T-helper 1 cell treated with Interleukin-12 subunit alpha and Interleukin-12 subunit beta and Interleukin-4 antibody, amounts not matched to agents 30 μg/mL and 1 μg/mL, for 36 hours (primary cell): ENCODE data around the gene CEP295NL.
"Not testable (repeated sequence)": the region's sequence is repeated elsewhere in the genome, so short reads cannot be mapped to it uniquely, and the experiment has no call there.

Experiments used
- H3K27ac Mint-ChIP-seq: one replicate; pipeline ENCODE4 v1.8.0; 2021; ENCODE audit warnings: mild to moderate bottlenecking, mixed read lengths
- H3K27me3 Mint-ChIP-seq: one replicate; pipeline ENCODE4 v1.8.0; 2021; ENCODE audit warnings: low read depth, mixed read lengths
- H3K36me3 Mint-ChIP-seq: one replicate; pipeline ENCODE4 v1.8.0; 2021; ENCODE audit warnings: low read depth, mixed read lengths
- H3K4me1 Mint-ChIP-seq: one replicate; pipeline ENCODE4 v1.8.0; 2021; ENCODE audit warnings: low read depth, mixed read lengths
- H3K4me3 Mint-ChIP-seq: one replicate; pipeline ENCODE4 v1.8.0; 2021; ENCODE audit warnings: mild to moderate bottlenecking, moderate library complexity, mixed read lengths
- H3K9me3 Mint-ChIP-seq: one replicate; pipeline ENCODE4 v1.8.0; 2021; ENCODE audit warnings: mixed read lengths

CEP295NL gene

GRCh38 chr17:78878871-78879527, 24.0 kb downstream of the CEP295NL start:
- Mint-ChIP-seq H3K4me3 (peak overlapping the region; percentile 38), H3K36me3 (no peaks in the 10 kb centered on the region)

GRCh38 chr17:78878261-78878660, 24.7 kb downstream of the CEP295NL start:
- H3K27me3 Mint-ChIP-seq, result peaks cover 25% of the 10 kb centered on the region
- H3K36me3 Mint-ChIP-seq, result no peaks in the 10 kb centered on the region
- peaks cover 18% of the 10 kb centered on the region for H3K4me1 Mint-ChIP-seq
- H3K9me3 Mint-ChIP-seq, result no peaks in the 10 kb centered on the region
- H3K4me3 Mint-ChIP-seq, result peak overlapping the region; percentile 16
- peak overlapping the region; percentile 73 for H3K27ac Mint-ChIP-seq

More at GRCh38 chr17:78878871-78879527, 24.0 kb downstream of the CEP295NL start:
- Mint-ChIP-seq H3K27ac (peak overlapping the region; percentile 73), H3K27me3 (peaks cover 25% of the 10 kb centered on the region), H3K4me1 (peaks cover 18% of the 10 kb centered on the region), H3K9me3 (no peaks in the 10 kb centered on the region)

GRCh38 chr17:78876954-78877517, 26.0 kb downstream of the CEP295NL start:
- H3K27ac Mint-ChIP-seq, H3K36me3 Mint-ChIP-seq, H3K4me3 Mint-ChIP-seq, H3K9me3 Mint-ChIP-seq: not testable (repeated sequence)
- H3K27me3 Mint-ChIP-seq, result peaks cover 21% of the 10 kb centered on the region
- peaks cover 14% of the 10 kb centered on the region for H3K4me1 Mint-ChIP-seq

GRCh38 chr17:78876094-78876597, 26.9 kb downstream of the CEP295NL start:
- Mint-ChIP-seq H3K4me3 (no peak overlapping the region), H3K4me1 (peaks cover 14% of the 10 kb centered on the region), H3K9me3 (no peaks in the 10 kb centered on the region), H3K27ac (no peak overlapping the region), H3K36me3 (no peaks in the 10 kb centered on the region), H3K27me3 (peaks cover 21% of the 10 kb centered on the region)

- Mint-ChIP-seq H3K9me3 (no peaks in the 10 kb centered on the region), H3K27me3 (peaks cover 21% of the 10 kb centered on the region), H3K27ac (no peak overlapping the region), H3K36me3 (no peaks in the 10 kb centered on the region), H3K4me3 (no peak overlapping the region), H3K4me1 (peaks cover 14% of the 10 kb centered on the region)
Measured at GRCh38 chr17:78875363-78876093, 27.5 kb downstream of the CEP295NL start.

- H3K4me3 Mint-ChIP-seq, result no peak overlapping the region
- H3K27ac Mint-ChIP-seq, result no peak overlapping the region
- peaks cover under 1% of the 10 kb centered on the region for H3K4me1 Mint-ChIP-seq
- no peaks in the 10 kb centered on the region for H3K9me3 Mint-ChIP-seq
- peaks cover 16% of the 10 kb centered on the region for H3K27me3 Mint-ChIP-seq
- H3K36me3 Mint-ChIP-seq, result no peaks in the 10 kb centered on the region
Measured at GRCh38 chr17:78873519-78874340, 29.3 kb downstream of the CEP295NL start.

GRCh38 chr17:78872486-78872885, 30.5 kb downstream of the CEP295NL start:
- H3K36me3 Mint-ChIP-seq, result no peaks in the 10 kb centered on the region
- peaks cover 15% of the 10 kb centered on the region for H3K27me3 Mint-ChIP-seq
- no peaks in the 10 kb centered on the region for H3K9me3 Mint-ChIP-seq
- H3K27ac Mint-ChIP-seq, result no peak overlapping the region
- H3K4me1 Mint-ChIP-seq, result no peaks in the 10 kb centered on the region
- no peak overlapping the region for H3K4me3 Mint-ChIP-seq

- Mint-ChIP-seq H3K9me3 (no peaks in the 10 kb centered on the region), H3K4me3 (no peak overlapping the region), H3K27ac (no peak overlapping the region), H3K4me1 (no peaks in the 10 kb centered on the region), H3K36me3 (no peaks in the 10 kb centered on the region), H3K27me3 (peaks cover 8% of the 10 kb centered on the region)
Measured at GRCh38 chr17:78870621-78871020, 32.4 kb downstream of the CEP295NL start.

GRCh38 chr17:78868391-78868790, 34.6 kb downstream of the CEP295NL start:
- Mint-ChIP-seq H3K4me1 (no peaks in the 10 kb centered on the region), H3K27ac (no peak overlapping the region), H3K9me3 (no peaks in the 10 kb centered on the region), H3K36me3 (no peaks in the 10 kb centered on the region), H3K4me3 (no peak overlapping the region), H3K27me3 (peaks cover 11% of the 10 kb centered on the region)

- not testable (repeated sequence) for H3K4me3 Mint-ChIP-seq, H3K9me3 Mint-ChIP-seq, H3K4me1 Mint-ChIP-seq, H3K27ac Mint-ChIP-seq, H3K36me3 Mint-ChIP-seq
- H3K27me3 Mint-ChIP-seq, result peaks cover 11% of the 10 kb centered on the region
Measured at GRCh38 chr17:78867046-78867445, 36.0 kb downstream of the CEP295NL start.

GRCh38 chr17:78865682-78866390, 37.2 kb downstream of the CEP295NL start:
- Mint-ChIP-seq H3K27ac (no peak overlapping the region), H3K27me3 (peaks cover 11% of the 10 kb centered on the region), H3K9me3 (no peaks in the 10 kb centered on the region), H3K36me3 (no peaks in the 10 kb centered on the region), H3K4me1 (no peaks in the 10 kb centered on the region), H3K4me3 (no peak overlapping the region)

GRCh38 chr17:78864117-78864516, 38.9 kb downstream of the CEP295NL start:
- no peak overlapping the region for H3K27ac Mint-ChIP-seq
- H3K9me3 Mint-ChIP-seq, result no peaks in the 10 kb centered on the region
- H3K4me3 Mint-ChIP-seq, result no peak overlapping the region
- no peaks in the 10 kb centered on the region for H3K4me1 Mint-ChIP-seq
- H3K36me3 Mint-ChIP-seq, result no peaks in the 10 kb centered on the region
- peaks cover 11% of the 10 kb centered on the region for H3K27me3 Mint-ChIP-seq

GRCh38 chr17:78862073-78863023, 40.7 kb downstream of the CEP295NL start:
- H3K36me3 Mint-ChIP-seq, result no peaks in the 10 kb centered on the region
- no peaks in the 10 kb centered on the region for H3K9me3 Mint-ChIP-seq
- H3K4me3 Mint-ChIP-seq, result no peak overlapping the region
- H3K27ac Mint-ChIP-seq, result no peak overlapping the region
- no peaks in the 10 kb centered on the region for H3K4me1 Mint-ChIP-seq
- peaks cover 11% of the 10 kb centered on the region for H3K27me3 Mint-ChIP-seq
